22Rv1 (cell line): ENCODE data around the gene SLC28A3.

Experiments used
- CTCF ChIP-seq: fragments of 450-650 bp; IDR thresholded peaks from 2 replicates; pipeline ENCODE4 v1.5.1; 2017; ENCODE audit warnings: mild to moderate bottlenecking
- ZFX ChIP-seq: fragments of 450-650 bp; IDR thresholded peaks from 2 replicates; pipeline ENCODE4 v1.6.1; 2017; ENCODE audit warnings: antibody characterized with exemption, borderline replicate concordance

DNA sequence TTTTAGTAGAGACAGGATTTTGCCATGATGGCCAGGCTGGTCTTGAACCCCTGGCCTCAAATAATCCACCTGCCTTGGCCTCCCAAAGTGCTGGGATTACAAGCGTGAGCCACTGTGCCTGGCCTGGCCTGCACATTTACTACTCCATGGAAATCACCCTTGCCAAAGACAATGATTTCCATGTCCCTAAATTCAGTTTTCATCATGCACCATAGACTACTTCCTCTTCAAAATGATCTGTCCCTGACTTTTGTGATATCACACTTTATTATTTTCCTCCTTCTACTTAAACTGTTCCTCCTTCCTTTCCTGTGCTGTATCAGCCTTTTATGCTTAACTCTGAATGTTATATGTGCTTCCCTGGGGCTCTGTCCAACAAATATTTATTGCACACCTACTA, 20.3 kb downstream of the SLC28A3 start:
- TF ChIP-seq CTCF: no peak
- no peak for TF ChIP-seq ZFX
